ENCODE results near the gene KRT73.
"Not testable (repeated sequence)": the region's sequence is repeated elsewhere in the genome, so short reads cannot be mapped to it uniquely, and the experiment has no call there.

Gene KRT73

GRCh38 chr12:52598966-52599365 is 19.4 kb downstream of the KRT73 start:
- DNase-seq: no peak

GRCh38 chr12:52594237-52594636 is 24.1 kb downstream of the KRT73 start:
- DNase-seq: not testable (repeated sequence)

- no peak for DNase-seq
Observed at GRCh38 chr12:52591521-52591920, 26.8 kb downstream of the KRT73 start.

- no peak for DNase-seq
Observed at GRCh38 chr12:52590021-52590420, 28.3 kb downstream of the KRT73 start.

- DNase-seq: no peak
Observed at GRCh38 chr12:52587563-52587962, 30.8 kb downstream of the KRT73 start.

GRCh38 chr12:52585946-52586345 is 32.4 kb downstream of the KRT73 start:
- DNase-seq: no peak

- no peak for DNase-seq
Observed at GRCh38 chr12:52585066-52585465, 33.3 kb downstream of the KRT73 start.

- no peak for DNase-seq
Observed at GRCh38 chr12:52584156-52584682, 34.1 kb downstream of the KRT73 start.

GRCh38 chr12:52582971-52583456 is 35.3 kb downstream of the KRT73 start:
- peak; percentile 85 for DNase-seq

- DNase-seq: no peak
Observed at GRCh38 chr12:52582486-52582885, 35.9 kb downstream of the KRT73 start.

- DNase-seq: peak; percentile 46
Observed at GRCh38 chr12:52581481-52581880, 36.9 kb downstream of the KRT73 start.

GRCh38 chr12:52581066-52581465 is 37.3 kb downstream of the KRT73 start:
- DNase-seq: no peak

- no peak for DNase-seq
Observed at GRCh38 chr12:52580496-52580895, 37.9 kb downstream of the KRT73 start.

- DNase-seq: no peak
Observed at GRCh38 chr12:52579468-52580465, 38.6 kb downstream of the KRT73 start.

GRCh38 chr12:52578469-52578868 is 39.9 kb downstream of the KRT73 start:
- DNase-seq: no peak

- no peak for DNase-seq
Observed at GRCh38 chr12:52577316-52577715, 41.0 kb downstream of the KRT73 start.

GRCh38 chr12:52575948-52576347 is 42.4 kb downstream of the KRT73 start:
- DNase-seq: no peak

GRCh38 chr12:52575256-52575655 is 43.1 kb downstream of the KRT73 start:
- no peak for DNase-seq

- no peak for DNase-seq
Observed at GRCh38 chr12:52573743-52574142, 44.6 kb downstream of the KRT73 start, which contains the start of gene KRT74. TSS of gene KRT74 (minus strand) at chr12:52573843. CDS start at chr12:52573777, 66 bp downstream.

- DNase-seq: no peak
Observed at GRCh38 chr12:52573306-52573705, 45.1 kb downstream of the KRT73 start.

- DNase-seq: no peak
Observed at GRCh38 chr12:52570511-52570910, 47.8 kb downstream of the KRT73 start.

GRCh38 chr12:52568111-52568510 is 50.2 kb downstream of the KRT73 start:
- no peak for DNase-seq

- DNase-seq: no peak
Observed at GRCh38 chr12:52566847-52567291, 51.5 kb downstream of the KRT73 start.

- DNase-seq: no peak
Observed at GRCh38 chr12:52564582-52564981, 53.8 kb downstream of the KRT73 start.
